Gastroesophageal sphincter (tissue), 4 donors: ENCODE data around the gene TEX101. TPM values are rescaled to one million over a fixed set of nuclear protein-coding genes. Genes with fewer than 3 reads are reported as not detected.

ENCODE experiments used
- ATAC-seq: fragments of 150-250 bp; one replicate; pipeline ENCODE4 v1.9.1; 2016; ENCODE audit warnings: mild to moderate bottlenecking, moderate library complexity
- H3K27ac ChIP-seq, 4 donors: fragments of 200-600 bp; sonication (generic) in 3 of 4; 1 replicate in 3 of 4; 2 replicates in 1 of 4; pipeline ENCODE4 v1.5.1; 2016 to 2019
- H3K27me3 ChIP-seq: fragments of 200-600 bp; sonication (generic); one replicate; pipeline ENCODE4 v1.5.1; 2019
- H3K36me3 ChIP-seq, 2 donors: fragments of 200-600 bp; sonication (generic); one replicate each; pipeline ENCODE4 v1.5.1; 2019; ENCODE audit warnings: control low read depth in 1 of 2
- H3K4me1 ChIP-seq, 3 donors: fragments of 200-600 bp; sonication (generic); 1 replicate in 2 of 3; 2 replicates in 1 of 3; pipeline ENCODE4 v1.5.1; 2016 to 2019; ENCODE audit warnings: control low read depth in 2 of 3
- H3K4me3 ChIP-seq, 2 donors: fragments of 200-600 bp; sonication (generic); one replicate each; pipeline ENCODE4 v1.5.1; 2019; ENCODE audit warnings: mild to moderate bottlenecking in 1 of 2, moderate library complexity in 1 of 2
- H3K9me3 ChIP-seq, 3 donors: fragments of 200-600 bp; sonication (generic); one replicate each; pipeline ENCODE4 v1.5.1; 2017 to 2019; ENCODE audit warnings: control low read depth in 2 of 3
- CTCF ChIP-seq, 4 experiments: fragments of 200-600 bp in 2 of 4; fragments of 450-650 bp in 2 of 4; sonication (generic) in 1 of 4; IDR thresholded peaks; one replicate each; pipeline ENCODE4 v1.5.1; 2017 to 2019; ENCODE audit warnings: antibody characterized with exemption in 4 of 4, mild to moderate bottlenecking in 2 of 4, moderate library complexity in 2 of 4
- EP300 ChIP-seq: sonication (generic); formaldehyde crosslinking; IDR thresholded peaks from one replicate; pipeline ENCODE4 v1.6.1; 2017; ENCODE audit warnings: antibody characterized with exemption, mild to moderate bottlenecking
- POLR2A ChIP-seq, 2 donors: fragments of 450-650 bp; IDR thresholded peaks; one replicate each; pipeline ENCODE4 v1.6.1; 2017; ENCODE audit warnings: antibody characterized with exemption in 2 of 2, mild to moderate bottlenecking in 2 of 2, moderate library complexity in 1 of 2
- POLR2AphosphoS5 ChIP-seq: sonication (generic); formaldehyde crosslinking; IDR thresholded peaks from one replicate; pipeline ENCODE4 v1.6.1; 2017; ENCODE audit warnings: antibody characterized with exemption
- WGBS, 2 donors: methylation state at CpG; one replicate each; pipeline ENCODE4 v1.1.5; 2018; ENCODE audit warnings: low coverage in 1 of 2; 5-methylcytosine and 5-hydroxymethylcytosine counted together
- total RNA-seq, 4 donors: library from RNA; depleted of rRNA; stranded (reverse); fragments of >200 nt; gene quantifications; one replicate each; pipeline ENCODE4 v1.1.0, GENCODE V29; 2016

TEX101 gene
- total RNA-seq, 4 donors from 2014 or later: not detected

- H3K27ac ChIP-seq: no peak overlapping the region
Observed at GRCh38 chr19:43450545-43450997, 35.9 kb downstream of the TEX101 start.

GRCh38 chr19:43452582-43452981, 37.9 kb downstream of the TEX101 start:
- H3K9me3 ChIP-seq: no peaks in the 10 kb centered on the region
- no peak overlapping the region for H3K27ac ChIP-seq
- H3K4me1 ChIP-seq: peaks cover 0 to 5% (median 0%) of the 10 kb centered on the region in 3 donors
- no peaks in the 10 kb centered on the region for H3K27me3 ChIP-seq
- ATAC-seq: no peak
- no peak for TF ChIP-seq POLR2AphosphoS5
- no peak for TF ChIP-seq EP300
- TF ChIP-seq CTCF (IDR thresholded peaks at IDR 0.05): no peak
- TF ChIP-seq POLR2A (IDR thresholded peaks at IDR 0.05): no peak
- WGBS, 2 donors: 62 to 81% methylated on average over 2 to 3 of the region's 3 CpGs
- H3K36me3 ChIP-seq: no peaks in the 10 kb centered on the region
- H3K4me3 ChIP-seq: no peak overlapping the region

More at GRCh38 chr19:43450545-43450997, 35.9 kb downstream of the TEX101 start:
- ATAC-seq: no peak
- Histone ChIP-seq H3K36me3 (no peaks in the 10 kb centered on the region), H3K9me3 (no peaks in the 10 kb centered on the region), H3K27me3 (no peaks in the 10 kb centered on the region), H3K4me1 (peaks cover 0 to 7% (median 0%) of the 10 kb centered on the region in 3 donors), H3K4me3 (no peak overlapping the region)
- TF ChIP-seq EP300: no peak
- TF ChIP-seq CTCF (IDR thresholded peaks at IDR 0.05): no peak
- no peak for TF ChIP-seq POLR2A (IDR thresholded peaks at IDR 0.05)
- WGBS, 2 donors: 33 to 54% methylated on average over 1 to 2 of the region's 2 CpGs

GRCh38 chr19:43454031-43454430, 39.3 kb downstream of the TEX101 start:
- Histone ChIP-seq H3K27ac (no peak overlapping the region), H3K36me3 (no peaks in the 10 kb centered on the region), H3K9me3 (no peaks in the 10 kb centered on the region), H3K4me3 (no peak overlapping the region), H3K27me3 (no peaks in the 10 kb centered on the region), H3K4me1 (peaks cover 0 to 5% (median 0%) of the 10 kb centered on the region in 3 donors)
- no peak for ATAC-seq
- WGBS, 2 donors: 60 to 83% methylated on average over 1 of the region's 2 CpGs
- TF ChIP-seq CTCF (IDR thresholded peaks at IDR 0.05): no peak
- no peak for TF ChIP-seq POLR2AphosphoS5
- TF ChIP-seq POLR2A (IDR thresholded peaks at IDR 0.05): no peak
- TF ChIP-seq EP300: no peak

GRCh38 chr19:43455321-43456113, 40.8 kb downstream of the TEX101 start:
- 25 to 45% methylated on average over 8 to 10 of the region's 10 CpGs for WGBS, 2 donors
- no peaks in the 10 kb centered on the region for H3K9me3 ChIP-seq
- ATAC-seq: no peak
- H3K27me3 ChIP-seq: no peaks in the 10 kb centered on the region
- TF ChIP-seq POLR2AphosphoS5 (no peak), POLR2A (IDR thresholded peaks at IDR 0.05) (no peak), EP300 (no peak), CTCF (IDR thresholded peaks at IDR 0.05) (no peak)
- no peak overlapping the region for H3K4me3 ChIP-seq
- no peak overlapping the region for H3K27ac ChIP-seq
- no peaks in the 10 kb centered on the region for H3K36me3 ChIP-seq
- peaks cover 0 to 5% (median 0%) of the 10 kb centered on the region in 3 donors for H3K4me1 ChIP-seq

- Histone ChIP-seq H3K36me3 (peaks cover 0 to 7% of the 10 kb centered on the region in 2 donors), H3K4me1 (peaks cover 0 to 11% (median 0%) of the 10 kb centered on the region in 3 donors), H3K4me3 (no peak overlapping the region), H3K27me3 (no peaks in the 10 kb centered on the region), H3K9me3 (no peaks in the 10 kb centered on the region), H3K27ac (no peak overlapping the region)
- ATAC-seq: no peak
- no peak for TF ChIP-seq POLR2AphosphoS5
- TF ChIP-seq EP300: no peak
- TF ChIP-seq CTCF (IDR thresholded peaks at IDR 0.05): no peak
- TF ChIP-seq POLR2A (IDR thresholded peaks at IDR 0.05): no peak
- WGBS, 2 donors: 68 to 90% methylated on average over 2 to 3 of the region's 4 CpGs
Observed at GRCh38 chr19:43457809-43458208, 43.1 kb downstream of the TEX101 start.
